HCT116 (cell line): ENCODE results near the gene BEND7.

ENCODE experiments used
- CTCF ChIP-seq, 3 experiments: fragments of 200-600 bp in 1 of 3; sonication (generic) in 1 of 3; IDR thresholded peaks in 2 of 3; conservative IDR thresholded peaks in 1 of 3; 2 replicates each; pipeline ENCODE4 v1.5.1; 2012 to 2017; ENCODE audit warnings: low read depth in 2 of 3, low read length in 2 of 3, antibody characterized with exemption in 1 of 3, borderline replicate concordance in 1 of 3, control low read depth in 1 of 3, mild to moderate bottlenecking in 1 of 3, mixed read lengths in 1 of 3, mixed run types in 1 of 3, moderate library complexity in 1 of 3; ENCODE audit not compliant: insufficient read depth in 1 of 3
- EZH2 ChIP-seq: fragments of 200-600 bp; sonication (generic); IDR thresholded peaks from 2 replicates; pipeline ENCODE4 v1.6.1; 2017; ENCODE audit warnings: antibody characterized with exemption, mixed run types
- EZH2phosphoT487 ChIP-seq: fragments of 200-600 bp; IDR thresholded peaks from 2 replicates; pipeline ENCODE4 v1.6.1; 2018; ENCODE audit warnings: antibody characterized with exemption, borderline replicate concordance
- JUND ChIP-seq: IDR thresholded peaks from 2 replicates; pipeline ENCODE4 v1.6.1; 2012
- MAX ChIP-seq: IDR thresholded peaks from 2 replicates; pipeline ENCODE4 v1.6.1; 2012
- POLR2A ChIP-seq: IDR thresholded peaks from 2 replicates; pipeline ENCODE4 v1.7.0; 2011; ENCODE audit warnings: borderline replicate concordance; ENCODE audit not compliant: insufficient read depth, insufficient read length; ENCODE audit errors: extremely low read depth
- SP1 ChIP-seq: IDR thresholded peaks from 2 replicates; pipeline ENCODE4 v1.6.1; 2012; ENCODE audit warnings: low read depth
- SRF ChIP-seq: IDR thresholded peaks from 2 replicates; pipeline ENCODE4 v1.6.1; 2012; ENCODE audit warnings: low read depth
- TCF7L2 ChIP-seq: IDR thresholded peaks from 2 replicates; pipeline ENCODE4 v1.7.0; 2011; ENCODE audit warnings: borderline replicate concordance, inconsistent platforms; ENCODE audit not compliant: insufficient read depth, insufficient read length; ENCODE audit errors: extremely low read depth

DNA sequence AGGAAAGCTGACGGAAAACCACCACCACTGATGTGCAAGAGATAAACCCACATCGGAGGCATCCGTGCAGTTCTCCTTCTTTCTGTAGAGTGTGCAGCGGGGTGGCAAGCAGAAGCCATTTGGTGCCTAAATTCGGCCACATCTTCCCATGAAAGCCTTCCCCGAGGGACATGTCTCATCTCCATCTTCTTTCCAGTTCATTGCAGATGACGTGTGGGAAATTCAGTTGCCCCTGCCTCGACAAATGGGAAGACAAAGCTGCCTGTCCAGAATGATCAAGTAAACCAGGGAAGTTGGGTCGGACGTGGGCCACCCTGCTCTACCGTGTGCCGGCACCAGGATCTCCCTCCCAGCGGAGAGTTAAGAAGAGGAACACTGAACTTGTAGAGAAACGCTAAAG, 14.5 kb downstream of the BEND7 start:
- no peak for TF ChIP-seq EZH2
- no peak for TF ChIP-seq POLR2A
- TF ChIP-seq EZH2phosphoT487, result no peak
- no peak for TF ChIP-seq CTCF (IDR thresholded peaks at IDR 0.05 in 2 of 3, conservative IDR thresholded peaks at IDR 0.05 in 1 of 3; ENCODE audit: borderline replicate concordance in 1 of 3, insufficient read depth in 1 of 3, low read depth in 2 of 3, low read length in 2 of 3)
- no peak for TF ChIP-seq JUND
- TF ChIP-seq MAX, result no peak
- TF ChIP-seq SP1, result no peak
- no peak for TF ChIP-seq SRF
- TF ChIP-seq TCF7L2, result no peak
